PC-3 (cell line): Measurements from ENCODE around the gene TFAP2B.

Experiments
- EZH2 ChIP-seq: fragments of 300-600 bp; sonication (generic); IDR thresholded peaks from one replicate; pipeline ENCODE4 v1.6.1; 2017; ENCODE audit warnings: antibody characterized with exemption, mild to moderate bottlenecking, low read length; ENCODE audit not compliant: unreplicated experiment
- EZH2phosphoT487 ChIP-seq: fragments of 300-600 bp; sonication (generic); IDR thresholded peaks from 2 replicates; pipeline ENCODE4 v1.6.1; 2018; ENCODE audit warnings: mild to moderate bottlenecking, antibody characterized with exemption, low read length, borderline replicate concordance
- TF ChIP-seq, protein P1 (sequence below): fragments of 300-600 bp; sonication (generic); conservative IDR thresholded peaks from 2 replicates; pipeline ENCODE4 v1.5.1; 2017; ENCODE audit warnings: antibody characterized with exemption, low read depth, mild to moderate bottlenecking, low read length

DNA sequence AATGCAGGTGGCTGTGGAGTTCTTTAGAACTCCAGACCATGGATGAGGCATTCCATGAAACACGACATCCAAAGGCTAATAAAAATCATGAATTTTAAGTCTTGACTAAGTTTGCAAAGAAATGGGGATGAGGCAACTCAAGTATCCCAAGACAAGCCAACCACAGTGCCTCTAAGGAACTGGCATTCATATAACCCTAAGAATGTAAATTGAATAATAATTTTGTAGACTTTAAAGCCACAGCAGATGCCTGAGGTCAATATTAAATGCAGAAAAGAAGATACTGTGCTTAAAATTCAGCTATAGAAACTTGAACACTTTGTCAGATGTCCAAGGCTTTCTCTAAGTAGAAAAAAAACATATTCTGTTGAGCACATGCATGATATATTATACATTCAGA is 54.5 kb downstream of the TFAP2B start:
- TF ChIP-seq, protein P1, sequence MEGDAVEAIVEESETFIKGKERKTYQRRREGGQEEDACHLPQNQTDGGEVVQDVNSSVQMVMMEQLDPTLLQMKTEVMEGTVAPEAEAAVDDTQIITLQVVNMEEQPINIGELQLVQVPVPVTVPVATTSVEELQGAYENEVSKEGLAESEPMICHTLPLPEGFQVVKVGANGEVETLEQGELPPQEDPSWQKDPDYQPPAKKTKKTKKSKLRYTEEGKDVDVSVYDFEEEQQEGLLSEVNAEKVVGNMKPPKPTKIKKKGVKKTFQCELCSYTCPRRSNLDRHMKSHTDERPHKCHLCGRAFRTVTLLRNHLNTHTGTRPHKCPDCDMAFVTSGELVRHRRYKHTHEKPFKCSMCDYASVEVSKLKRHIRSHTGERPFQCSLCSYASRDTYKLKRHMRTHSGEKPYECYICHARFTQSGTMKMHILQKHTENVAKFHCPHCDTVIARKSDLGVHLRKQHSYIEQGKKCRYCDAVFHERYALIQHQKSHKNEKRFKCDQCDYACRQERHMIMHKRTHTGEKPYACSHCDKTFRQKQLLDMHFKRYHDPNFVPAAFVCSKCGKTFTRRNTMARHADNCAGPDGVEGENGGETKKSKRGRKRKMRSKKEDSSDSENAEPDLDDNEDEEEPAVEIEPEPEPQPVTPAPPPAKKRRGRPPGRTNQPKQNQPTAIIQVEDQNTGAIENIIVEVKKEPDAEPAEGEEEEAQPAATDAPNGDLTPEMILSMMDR, result no peak
- no peak for TF ChIP-seq EZH2
- TF ChIP-seq EZH2phosphoT487, result no peak
